ENCODE results near the gene MAMSTR.
"Not testable (repeated sequence)": the region's sequence is repeated elsewhere in the genome, so short reads cannot be mapped to it uniquely, and the experiment has no call there.

The MAMSTR gene, protein sequence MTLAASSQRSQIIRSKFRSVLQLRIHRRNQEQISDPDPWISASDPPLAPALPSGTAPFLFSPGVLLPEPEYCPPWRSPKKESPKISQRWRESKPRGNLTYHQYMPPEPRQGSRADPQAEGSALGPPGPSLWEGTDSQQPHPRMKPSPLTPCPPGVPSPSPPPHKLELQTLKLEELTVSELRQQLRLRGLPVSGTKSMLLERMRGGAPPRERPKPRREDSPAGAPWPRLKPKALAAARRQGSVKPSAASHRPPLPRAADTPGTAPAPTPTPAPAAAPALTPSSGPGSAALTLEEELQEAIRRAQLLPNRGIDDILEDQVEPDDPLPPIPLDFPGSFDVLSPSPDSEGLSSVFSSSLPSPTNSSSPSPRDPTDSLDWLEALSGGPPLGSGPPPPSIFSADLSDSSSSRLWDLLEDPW

DNA sequence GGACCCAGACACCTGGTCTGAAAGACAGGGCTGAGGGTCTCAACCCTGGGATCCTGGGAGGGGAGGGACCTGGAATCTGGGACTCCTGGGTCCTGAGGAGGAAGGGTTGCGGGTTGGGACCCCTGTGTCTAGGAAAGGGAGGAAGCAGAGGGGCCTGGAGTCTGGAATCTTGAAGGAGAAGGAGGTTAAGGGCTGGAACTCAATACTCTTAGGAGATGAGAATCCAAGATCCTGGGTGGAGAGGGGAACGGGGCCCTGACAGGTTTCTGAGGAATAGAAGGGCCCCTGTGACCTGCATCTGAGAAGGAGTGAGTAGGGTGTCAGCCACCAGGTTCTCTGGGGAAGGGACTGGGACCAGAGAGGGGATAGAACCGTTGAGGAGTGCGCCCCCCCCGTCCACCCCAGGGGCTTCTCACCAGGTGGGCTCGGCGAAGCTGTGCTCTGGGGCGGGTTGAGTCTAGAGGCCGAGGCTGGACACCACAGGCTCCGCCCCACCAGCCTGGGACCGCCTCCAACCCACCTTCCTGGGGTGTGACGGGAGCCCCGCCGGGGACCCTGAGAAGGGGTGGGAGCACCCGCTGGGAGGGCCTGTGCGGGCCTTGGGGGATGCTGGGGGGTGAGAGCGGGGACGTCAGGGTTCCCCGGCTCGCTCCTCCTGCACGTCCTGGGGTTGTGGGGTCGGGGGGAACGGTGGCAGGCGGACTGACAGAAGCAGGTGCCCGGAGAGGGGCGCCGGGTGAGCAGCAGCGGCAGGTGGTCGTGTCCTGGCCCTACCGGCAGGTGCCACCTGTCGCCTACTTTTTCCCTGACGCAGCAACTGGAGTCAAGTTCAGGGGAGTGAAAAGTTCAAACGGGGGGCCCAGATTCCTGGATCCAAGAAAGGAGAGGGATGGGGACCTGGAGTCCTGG is at the start of gene MAMSTR:
Gene MAMSTR, minus strand, starts transcription at position 463 of the 909 bp plus-strand sequence. CDS start 694 bp downstream, outside the sequence.
- no peak for DNase-seq

GRCh38 chr19:48768994-48769713 is 49.6 kb upstream of the MAMSTR start:
- DNase-seq, result no peak

- DNase-seq, result not testable (repeated sequence)
Measured at GRCh38 chr19:48768171-48768753, 48.7 kb upstream of the MAMSTR start.

GRCh38 chr19:48765816-48766215 is 46.3 kb upstream of the MAMSTR start:
- DNase-seq, result not testable (repeated sequence)

DNA sequence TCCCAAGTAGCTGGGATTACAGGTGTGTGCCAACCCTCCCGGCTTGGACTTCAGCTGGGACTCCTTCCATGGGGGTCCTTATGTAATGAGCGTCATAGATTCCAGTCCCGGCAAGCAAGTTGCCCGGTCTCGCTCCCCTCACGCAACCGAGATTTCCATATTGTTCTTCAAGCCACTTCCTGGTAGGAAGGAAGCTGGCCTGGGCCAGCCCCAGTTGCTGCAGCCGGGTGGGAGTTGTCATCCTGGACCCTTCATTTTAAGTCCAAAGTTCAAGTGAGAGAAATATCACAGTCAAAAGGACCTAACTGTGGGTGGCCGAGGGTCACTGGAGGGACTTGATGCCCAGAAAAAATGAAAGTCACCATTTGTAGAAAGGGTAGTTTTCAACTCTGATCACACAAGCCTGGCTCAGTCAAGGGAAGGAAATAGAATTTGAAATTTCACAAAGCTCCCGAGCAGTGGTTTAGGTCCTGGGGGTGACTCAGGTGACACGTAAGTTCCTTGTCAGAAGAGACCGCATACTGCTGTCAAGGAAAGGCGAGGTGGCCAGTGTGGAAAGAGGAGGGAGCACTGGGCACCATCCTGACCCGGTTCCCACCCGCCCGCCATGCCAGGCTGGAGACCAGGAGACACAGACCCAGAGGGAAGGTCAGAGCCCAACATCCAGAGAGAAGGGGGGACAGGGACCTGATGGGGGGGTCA is 41.1 kb upstream of the MAMSTR start:
- DNase-seq, result no peak

DNA sequence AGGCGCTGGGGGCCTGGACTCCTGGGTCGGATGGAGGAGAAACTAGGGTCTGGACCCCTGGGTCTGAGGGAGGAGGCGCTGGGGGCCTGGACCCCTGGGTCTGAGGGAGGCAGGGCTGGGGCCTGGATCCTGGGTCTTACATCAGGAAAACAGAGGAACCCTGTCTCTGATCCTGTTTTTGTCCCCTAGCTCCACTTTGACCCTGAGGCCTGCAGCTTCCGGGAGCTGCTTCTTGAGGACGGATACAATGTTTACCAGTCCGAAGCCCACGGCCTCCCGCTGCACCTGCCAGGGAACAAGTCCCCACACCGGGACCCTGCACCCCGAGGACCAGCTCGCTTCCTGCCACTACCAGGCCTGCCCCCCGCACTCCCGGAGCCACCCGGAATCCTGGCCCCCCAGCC is 38.2 kb upstream of the MAMSTR start:
- DNase-seq, result no peak

GRCh38 chr19:48757089-48757675 is 37.7 kb upstream of the MAMSTR start:
- no peak for DNase-seq

DNA sequence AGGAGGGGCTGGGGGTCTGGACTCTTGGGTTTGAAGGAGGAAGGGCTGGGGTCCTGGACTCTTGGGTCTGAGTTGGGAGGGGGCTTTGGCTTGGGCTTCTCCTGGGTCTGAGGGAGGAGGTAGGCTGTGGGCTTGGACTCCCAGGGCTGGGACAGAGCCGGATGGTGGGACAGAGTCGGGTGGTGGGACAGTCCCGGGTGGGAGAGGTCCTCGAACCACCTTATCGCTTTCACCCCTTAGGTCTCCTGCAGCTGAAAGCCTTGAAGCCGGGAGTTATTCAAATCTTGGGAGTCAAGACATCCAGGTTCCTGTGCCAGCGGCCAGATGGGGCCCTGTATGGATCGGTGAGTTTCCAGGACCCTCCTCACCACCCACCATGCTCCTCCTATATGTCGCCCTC is 37.2 kb upstream of the MAMSTR start:
- no peak for DNase-seq

DNA sequence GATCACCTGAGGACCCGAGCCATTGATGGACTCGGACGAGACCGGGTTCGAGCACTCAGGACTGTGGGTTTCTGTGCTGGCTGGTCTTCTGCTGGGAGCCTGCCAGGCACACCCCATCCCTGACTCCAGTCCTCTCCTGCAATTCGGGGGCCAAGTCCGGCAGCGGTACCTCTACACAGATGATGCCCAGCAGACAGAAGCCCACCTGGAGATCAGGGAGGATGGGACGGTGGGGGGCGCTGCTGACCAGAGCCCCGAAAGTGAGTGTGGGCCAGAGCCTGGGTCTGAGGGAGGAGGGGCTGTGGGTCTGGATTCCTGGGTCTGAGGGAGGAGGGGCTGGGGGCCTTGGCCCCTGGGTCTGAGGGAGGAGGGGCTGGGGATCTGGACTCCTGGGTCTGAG is 36.7 kb upstream of the MAMSTR start:
- no peak for DNase-seq

DNA sequence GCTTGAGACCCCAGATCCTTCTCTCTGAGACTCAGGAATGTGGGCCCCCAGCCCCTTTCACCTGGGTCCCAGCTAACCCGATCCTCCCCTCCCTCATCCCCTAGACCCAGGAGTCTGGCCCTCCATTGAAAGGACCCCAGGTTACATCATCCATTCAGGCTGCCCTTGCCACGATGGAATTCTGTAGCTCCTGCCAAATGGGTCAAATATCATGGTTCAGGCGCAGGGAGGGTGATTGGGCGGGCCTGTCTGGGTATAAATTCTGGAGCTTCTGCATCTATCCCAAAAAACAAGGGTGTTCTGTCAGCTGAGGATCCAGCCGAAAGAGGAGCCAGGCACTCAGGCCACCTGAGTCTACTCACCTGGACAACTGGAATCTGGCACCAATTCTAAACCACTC is 36.3 kb upstream of the MAMSTR start:
- DNase-seq, result no peak

DNA sequence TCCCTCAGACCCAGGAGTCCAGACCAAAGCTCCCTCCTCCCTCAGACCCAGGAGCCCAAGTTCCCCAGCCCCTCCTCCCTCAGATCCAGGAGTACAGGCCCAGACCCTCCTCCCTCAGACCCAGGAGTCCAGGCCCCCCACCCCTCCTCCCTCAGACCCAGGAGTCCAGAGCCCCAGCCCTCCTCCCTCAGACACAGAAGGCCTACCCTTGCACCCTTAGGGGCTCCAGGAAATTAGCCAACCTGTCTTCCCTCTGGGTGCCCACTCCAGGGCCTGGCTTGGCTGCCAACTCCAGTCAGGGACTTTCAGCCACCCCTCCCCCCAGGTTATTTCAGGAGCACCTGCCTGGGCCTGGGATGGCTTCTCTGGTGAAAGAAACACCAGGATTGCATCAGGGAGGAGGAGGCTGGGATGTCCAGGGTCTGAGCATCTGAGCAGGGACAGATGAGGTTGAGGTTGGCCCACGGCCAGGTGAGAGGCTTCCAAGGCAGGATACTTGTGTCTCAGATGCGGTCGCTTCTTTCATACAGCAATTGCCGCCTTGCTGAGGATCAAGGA is 35.6 kb upstream of the MAMSTR start, which contains the start of gene FGF21:
Gene FGF21, plus strand, starts transcription at position 441 of the 558 bp plus-strand sequence. CDS start 713 bp downstream, outside the sequence.
- no peak for DNase-seq

- DNase-seq, result no peak
Measured at GRCh38 chr19:48752496-48753365, 33.2 kb upstream of the MAMSTR start, which contains the start of gene FUT1. Gene FUT1 (minus strand): TSS chr19:48752641. CDS start chr19:48751281, 1,360 bp downstream.

GRCh38 chr19:48751845-48752495 is 32.4 kb upstream of the MAMSTR start:
- no peak for DNase-seq

- no peak for DNase-seq
Measured at GRCh38 chr19:48750771-48751504, 31.4 kb upstream of the MAMSTR start.

DNA sequence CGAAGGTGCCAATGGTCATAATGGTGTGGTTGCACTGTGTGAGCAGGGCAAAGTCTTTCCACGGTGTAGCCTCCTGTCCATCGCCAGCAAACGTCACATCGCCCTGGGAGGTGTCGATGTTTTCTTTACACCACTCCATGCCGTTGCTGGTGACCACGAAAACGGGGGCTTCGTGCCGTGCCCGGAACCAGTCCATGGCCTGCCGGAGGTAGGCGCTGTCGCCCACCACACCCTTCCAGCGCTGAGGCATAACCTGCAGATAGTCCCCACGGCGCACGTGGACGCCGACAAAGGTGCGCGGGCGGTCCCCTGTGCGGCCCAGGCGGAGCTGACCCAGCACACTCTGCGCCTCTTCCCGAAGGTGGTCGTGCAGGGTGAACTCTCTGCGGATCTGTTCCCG is 30.8 kb upstream of the MAMSTR start:
- DNase-seq, result no peak

GRCh38 chr19:48749571-48750198 is 30.2 kb upstream of the MAMSTR start:
- DNase-seq, result no peak

- no peak for DNase-seq
Measured at GRCh38 chr19:48746738-48747575, 27.4 kb upstream of the MAMSTR start, which contains the start of gene IZUMO1. Gene IZUMO1 (minus strand): TSS chr19:48746909. CDS start chr19:48745859, 1,050 bp downstream.

Measured in DMS 273 treated with DMSO at 0.1 percent for 48 hours (cell line).